GM12878 (cell line): ENCODE measurements around the gene RAB10. TPM values are rescaled to one million over a fixed set of nuclear protein-coding genes. Genes with fewer than 3 reads are reported as not detected.
A peak's percentile ranks its signal among the peaks of the same experiment; 100 is the strongest.

Experiments used
- ATAC-seq: fragments of 200-7000 bp; cut with Tn5 transposase; 3 replicates; pipeline ENCODE4 v1.9.1; 2020; ENCODE audit warnings: mild to moderate bottlenecking, moderate library complexity
- BruUV-seq: library from RNA; stranded (reverse); fragments of 400-500 nt; replicated peaks from 2 replicates; lab custom pipeline; 2021; lab: Mats Ljungman, UMichigan
- CTCF ChIA-PET: fragments of 300-600 bp; sonication (Branson Sonifier 250); formaldehyde crosslinking; extraction: SDS; loops from one replicate; lab custom pipeline; 2021; ENCODE audit warnings: inconsistent platforms; lab: Yijun Ruan, JAX
- POLR2A ChIA-PET: fragments of 350-600 bp; formaldehyde crosslinking; extraction: SDS; loops from one replicate; lab custom pipeline; 2021; ENCODE audit warnings: inconsistent platforms; lab: Charles Lee
- RAD21 ChIA-PET: fragments of 300-600 bp; sonication (Branson Sonifier 250); formaldehyde crosslinking; loops from one replicate; lab custom pipeline; 2023; ENCODE audit warnings: antibody characterized with exemption; ENCODE audit not compliant: unreplicated experiment; lab: Charles Lee
- SMC1A ChIA-PET: fragments of 300-600 bp; sonication (Branson Sonifier 250); formaldehyde crosslinking; loops from one replicate; lab custom pipeline; 2023; ENCODE audit not compliant: unreplicated experiment, uncharacterized antibody; lab: Charles Lee
- DNase-seq: peaks from one replicate; pipeline ENCODE4 v3.0.0-alpha.2; 2011; ENCODE audit warnings: low read depth, low spot score
- FAIRE-seq: peaks from 3 replicates; lab custom pipeline; 2011; peaks lifted over from hg19 to GRCh38; lab: Jason Lieb, UNC
- H2AFZ ChIP-seq: 2 replicates; pipeline ENCODE4 v1.6.0; 2011; ENCODE audit warnings: low read depth, low read length, control low read depth; ENCODE audit not compliant: control insufficient read depth
- H3K27ac ChIP-seq: 2 replicates; pipeline ENCODE4 v1.5.1; 2011; ENCODE audit warnings: control low read depth; ENCODE audit not compliant: control insufficient read depth, insufficient read depth
- H3K27me3 ChIP-seq, 2 experiments: replicated peaks in 1 of 2; 2 replicates each; pipeline versions ENCODE4 v1.6.0 to v1.6.1; 2011; ENCODE audit warnings: low read length in 1 of 2; ENCODE audit not compliant: control insufficient read depth in 2 of 2, insufficient read depth in 2 of 2
- H3K36me3 ChIP-seq, 2 experiments: 2 replicates each; pipeline ENCODE4 v1.5.1; 2011; ENCODE audit warnings: low read length in 1 of 2; ENCODE audit not compliant: control insufficient read depth in 2 of 2, insufficient read depth in 2 of 2
- H3K4me1 ChIP-seq: 2 replicates; pipeline ENCODE4 v1.6.1; 2011; ENCODE audit warnings: mild to moderate bottlenecking, low read length, moderate library complexity, mixed read lengths; ENCODE audit not compliant: control insufficient read depth, insufficient read depth
- H3K4me2 ChIP-seq: 2 replicates; pipeline ENCODE4 v1.6.0; 2011; ENCODE audit warnings: control low read depth; ENCODE audit not compliant: control insufficient read depth, insufficient read depth
- H3K4me3 ChIP-seq: fragments of 200-600 bp; sonication (generic); 2 replicates; pipeline ENCODE4 v1.5.1; 2016
- H3K79me2 ChIP-seq: 2 replicates; pipeline ENCODE4 v1.6.0; 2011; ENCODE audit warnings: low read length; ENCODE audit not compliant: control insufficient read depth, insufficient read depth
- H3K9ac ChIP-seq: 2 replicates; pipeline ENCODE4 v1.8.0; 2011; ENCODE audit warnings: low read length, control low read depth, mixed read lengths; ENCODE audit not compliant: control insufficient read depth, insufficient read depth
- H3K9me3 ChIP-seq: replicated peaks from 3 replicates; pipeline ENCODE4 v1.5.1; 2011; ENCODE audit warnings: mild to moderate bottlenecking, low read length; ENCODE audit not compliant: control insufficient read depth, insufficient read depth
- H4K20me1 ChIP-seq: 2 replicates; pipeline ENCODE4 v1.6.0; 2011; ENCODE audit not compliant: control insufficient read depth, insufficient read depth
- ATF2 ChIP-seq: IDR thresholded peaks from 2 replicates; pipeline ENCODE4 v1.6.1; 2012; ENCODE audit warnings: low read length, inconsistent platforms
- CBFB ChIP-seq: IDR thresholded peaks from 2 replicates; pipeline ENCODE4 v1.6.1; 2016; ENCODE audit warnings: antibody characterized with exemption, low read depth
- CBX5 ChIP-seq: sonication (generic); IDR thresholded peaks from 2 replicates; pipeline ENCODE4 v1.6.1; 2016; ENCODE audit warnings: low read depth, moderate library complexity, mild to moderate bottlenecking, inconsistent platforms
- CHD4 ChIP-seq: fragments of 200-600 bp; sonication (generic); IDR thresholded peaks from 2 replicates; pipeline ENCODE4 v1.6.1; 2016; ENCODE audit warnings: mild to moderate bottlenecking
- JUNB ChIP-seq: IDR thresholded peaks from 2 replicates; pipeline ENCODE4 v1.6.1; 2016; ENCODE audit warnings: antibody characterized with exemption, mild to moderate bottlenecking
- MEF2A ChIP-seq: IDR thresholded peaks from 2 replicates; pipeline ENCODE4 v1.6.1; 2011; ENCODE audit warnings: low read depth, mild to moderate bottlenecking, low read length, moderate library complexity; ENCODE audit not compliant: insufficient read depth
- MEF2B ChIP-seq: fragments of 450-650 bp; IDR thresholded peaks from 2 replicates; pipeline ENCODE4 v1.6.1; 2018; ENCODE audit warnings: mild to moderate bottlenecking, moderate library complexity; ENCODE audit not compliant: partially characterized antibody, poor library complexity, severe bottlenecking
- NFIC ChIP-seq: IDR thresholded peaks from 2 replicates; pipeline ENCODE4 v1.6.1; 2012; ENCODE audit warnings: low read depth, mild to moderate bottlenecking, inconsistent platforms, low read length, moderate library complexity
- PML ChIP-seq: IDR thresholded peaks from 2 replicates; pipeline ENCODE4 v1.6.1; 2012; ENCODE audit warnings: low read length, inconsistent platforms
- RBBP5 ChIP-seq: fragments of 200-600 bp; sonication (generic); conservative IDR thresholded peaks from 2 replicates; pipeline ENCODE4 v1.6.1; 2016
- RUNX3 ChIP-seq: IDR thresholded peaks from 2 replicates; pipeline ENCODE4 v1.6.1; 2012; ENCODE audit warnings: low read length, inconsistent platforms
- TCF7 ChIP-seq: IDR thresholded peaks from 2 replicates; pipeline ENCODE4 v1.6.1; 2014; ENCODE audit warnings: antibody characterized with exemption, borderline replicate concordance
- USF1 ChIP-seq: IDR thresholded peaks from 2 replicates; pipeline ENCODE4 v1.6.1; 2011; ENCODE audit warnings: borderline replicate concordance, low read depth, mild to moderate bottlenecking, moderate library complexity, mixed read lengths, low read length; ENCODE audit not compliant: insufficient read depth; ENCODE audit errors: extremely low read length
- ZNF207 ChIP-seq: fragments of 450-650 bp; IDR thresholded peaks from 2 replicates; pipeline ENCODE4 v1.6.1; 2014; ENCODE audit warnings: antibody characterized with exemption, mild to moderate bottlenecking, borderline replicate concordance
- WGBS: methylation state at CpG from one replicate; pipeline ENCODE4 v1.1.6; 2016; ENCODE audit warnings: low lambda C conversion rate; ENCODE audit not compliant: insufficient replicate concordance, insufficient coverage; ENCODE audit errors: missing lambda C conversion rate; 5-methylcytosine and 5-hydroxymethylcytosine counted together
- in situ Hi-C: fragments of 300-500 bp; cut with MboI; formaldehyde crosslinking; loops from 9 replicates; pipeline ENCODE4 v1.14.3; 2018; ENCODE audit warnings: mixed read lengths
- intact Hi-C: fragments of 100-400 bp; cut with micrococcal nuclease; formaldehyde crosslinking; loops from one replicate; pipeline ENCODE4 v1.14.2; 2022; ENCODE audit not compliant: unreplicated experiment
- polyA plus RNA-seq, 11 experiments: library from polyadenylated mRNA; depleted of rRNA in 4 of 11; unstranded in 6 of 11; stranded (reverse) in 5 of 11; fragments of >200 nt; fragmentation: Nextera tagmentation in 4 of 11; fragmentation: Illumina TruSeq in 1 of 11; extraction: Ambion mirVana in 4 of 11; extraction: Trizol in 1 of 11; gene quantifications; 1 replicate in 1 of 11; 2 replicates in 10 of 11; pipeline versions ENCODE4 v1.2.1 to v1.2.3, GENCODE V29; 2011 to 2016; ENCODE audit warnings: inconsistent platforms in 2 of 11, missing spikeins in 2 of 11, low read depth in 1 of 11
- total RNA-seq, 4 experiments: library from RNA; depleted of rRNA in 3 of 4; stranded (reverse); fragments of >200 nt in 3 of 4; fragmentation: Illumina TruSeq in 1 of 4; extraction: Trizol in 1 of 4; gene quantifications; 2 replicates each; pipeline versions ENCODE4 v1.2.1 to v1.2.3, GENCODE V29; 2013 to 2021
- TF ChIP-seq, protein P1 (sequence below): fragments of 450-650 bp; IDR thresholded peaks from 2 replicates; pipeline ENCODE4 v1.6.1; 2016; ENCODE audit warnings: mild to moderate bottlenecking, moderate library complexity, borderline replicate concordance
- TF ChIP-seq, protein P2 (sequence below): IDR thresholded peaks from 2 replicates; pipeline ENCODE4 v1.6.1; 2011; ENCODE audit warnings: mild to moderate bottlenecking, low read depth, low read length, moderate library complexity; ENCODE audit not compliant: insufficient replicate concordance

RAB10 gene
- total and polyA plus RNA-seq, 10 of the 15 experiments (the other 5 are each of a cell fraction or from before 2014, with no cell fraction given), result 13.3 to 109 (median 82.0) TPM

DNA sequence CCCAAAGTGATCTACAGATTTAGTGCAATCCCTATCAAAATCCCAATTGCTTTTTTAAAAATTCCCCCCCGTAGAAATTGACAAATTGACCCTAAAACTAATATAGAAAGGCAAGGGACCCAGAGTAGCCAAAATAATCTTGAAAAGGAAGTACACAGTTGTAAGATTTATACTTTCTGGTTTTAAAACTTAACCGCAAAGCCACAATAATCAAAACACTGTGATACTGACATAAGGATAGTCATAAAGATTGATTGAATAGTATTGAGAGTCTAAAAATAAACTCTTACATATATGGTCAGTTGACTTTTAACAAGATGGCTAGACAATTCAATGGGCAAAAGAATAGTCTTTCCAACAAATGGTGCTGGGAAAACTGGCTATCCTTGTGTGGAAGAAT, 80.3 kb downstream of the RAB10 start:
- H3K36me3 ChIP-seq, result peaks cover 6 to 20% of the 10 kb centered on the region in 2 experiments
- ATAC-seq (peak; percentile 65), FAIRE-seq (peak; percentile 83), DNase-seq (no peak)
- peaks cover 1% of the 10 kb centered on the region for H3K79me2 ChIP-seq
- H2AFZ ChIP-seq, result no peak overlapping the region
- H3K4me2 ChIP-seq, result no peak overlapping the region
- no TSS peak for BruUV-seq
- H3K9me3 ChIP-seq, result no peaks in the 10 kb centered on the region
- in situ Hi-C loops, result no loop called here
- H4K20me1 ChIP-seq, result no peaks in the 10 kb centered on the region
- H3K4me1 ChIP-seq, result no peaks in the 10 kb centered on the region; the same call in 1 of the 2 replicates
- ChIA-PET RAD21 (no interaction called here), SMC1A (no interaction called here), POLR2A (no interaction called here), CTCF (no interaction called here)
- peak; percentile 94 for TF ChIP-seq RUNX3
- TF ChIP-seq CBFB, result 0 out of 2 replicates have a peak, but pooled peaks have one; percentile 54
- TF ChIP-seq RBBP5, result no peak
- 0 out of 2 replicates have a peak, but pooled peaks have one; percentile 23 for TF ChIP-seq PML
- TF ChIP-seq CBX5, result no peak
- no peak for TF ChIP-seq CHD4
- peak; percentile 44; the same call in 1 of the 2 replicates for TF ChIP-seq JUNB
- TF ChIP-seq ATF2, result peak; percentile 59
- no peak for TF ChIP-seq USF1
- peak; percentile 28; the same call in 1 of the 2 replicates for TF ChIP-seq TCF7
- peak; percentile 78 for TF ChIP-seq NFIC
- TF ChIP-seq, protein P1, sequence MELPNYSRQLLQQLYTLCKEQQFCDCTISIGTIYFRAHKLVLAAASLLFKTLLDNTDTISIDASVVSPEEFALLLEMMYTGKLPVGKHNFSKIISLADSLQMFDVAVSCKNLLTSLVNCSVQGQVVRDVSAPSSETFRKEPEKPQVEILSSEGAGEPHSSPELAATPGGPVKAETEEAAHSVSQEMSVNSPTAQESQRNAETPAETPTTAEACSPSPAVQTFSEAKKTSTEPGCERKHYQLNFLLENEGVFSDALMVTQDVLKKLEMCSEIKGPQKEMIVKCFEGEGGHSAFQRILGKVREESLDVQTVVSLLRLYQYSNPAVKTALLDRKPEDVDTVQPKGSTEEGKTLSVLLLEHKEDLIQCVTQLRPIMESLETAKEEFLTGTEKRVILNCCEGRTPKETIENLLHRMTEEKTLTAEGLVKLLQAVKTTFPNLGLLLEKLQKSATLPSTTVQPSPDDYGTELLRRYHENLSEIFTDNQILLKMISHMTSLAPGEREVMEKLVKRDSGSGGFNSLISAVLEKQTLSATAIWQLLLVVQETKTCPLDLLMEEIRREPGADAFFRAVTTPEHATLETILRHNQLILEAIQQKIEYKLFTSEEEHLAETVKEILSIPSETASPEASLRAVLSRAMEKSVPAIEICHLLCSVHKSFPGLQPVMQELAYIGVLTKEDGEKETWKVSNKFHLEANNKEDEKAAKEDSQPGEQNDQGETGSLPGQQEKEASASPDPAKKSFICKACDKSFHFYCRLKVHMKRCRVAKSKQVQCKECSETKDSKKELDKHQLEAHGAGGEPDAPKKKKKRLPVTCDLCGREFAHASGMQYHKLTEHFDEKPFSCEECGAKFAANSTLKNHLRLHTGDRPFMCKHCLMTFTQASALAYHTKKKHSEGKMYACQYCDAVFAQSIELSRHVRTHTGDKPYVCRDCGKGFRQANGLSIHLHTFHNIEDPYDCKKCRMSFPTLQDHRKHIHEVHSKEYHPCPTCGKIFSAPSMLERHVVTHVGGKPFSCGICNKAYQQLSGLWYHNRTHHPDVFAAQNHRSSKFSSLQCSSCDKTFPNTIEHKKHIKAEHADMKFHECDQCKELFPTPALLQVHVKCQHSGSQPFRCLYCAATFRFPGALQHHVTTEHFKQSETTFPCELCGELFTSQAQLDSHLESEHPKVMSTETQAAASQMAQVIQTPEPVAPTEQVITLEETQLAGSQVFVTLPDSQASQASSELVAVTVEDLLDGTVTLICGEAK, result peak; percentile 35; the same call in 1 of the 2 replicates
- peak; percentile 15 for TF ChIP-seq MEF2B
- TF ChIP-seq ZNF207, result no peak
- peak; percentile 80; the same call in 1 of the 2 replicates for TF ChIP-seq MEF2A
- TF ChIP-seq, protein P2, sequence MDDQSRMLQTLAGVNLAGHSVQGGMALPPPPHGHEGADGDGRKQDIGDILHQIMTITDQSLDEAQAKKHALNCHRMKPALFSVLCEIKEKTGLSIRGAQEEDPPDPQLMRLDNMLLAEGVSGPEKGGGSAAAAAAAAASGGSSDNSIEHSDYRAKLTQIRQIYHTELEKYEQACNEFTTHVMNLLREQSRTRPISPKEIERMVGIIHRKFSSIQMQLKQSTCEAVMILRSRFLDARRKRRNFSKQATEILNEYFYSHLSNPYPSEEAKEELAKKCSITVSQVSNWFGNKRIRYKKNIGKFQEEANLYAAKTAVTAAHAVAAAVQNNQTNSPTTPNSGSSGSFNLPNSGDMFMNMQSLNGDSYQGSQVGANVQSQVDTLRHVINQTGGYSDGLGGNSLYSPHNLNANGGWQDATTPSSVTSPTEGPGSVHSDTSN, result no peak
- H3K27ac ChIP-seq, result no peak overlapping the region
- H3K9ac ChIP-seq, result no peak overlapping the region
- H3K27me3 ChIP-seq, result no peaks in the 10 kb centered on the region
- H3K4me3 ChIP-seq, result no peak overlapping the region
- intact Hi-C loops, result no loop called here
- 63% methylated on average over 2 of the region's 2 CpGs for WGBS
